Heart right ventricle (tissue), 16 donors: ENCODE data around the gene NHP2. TPM values are rescaled to one million over a fixed set of nuclear protein-coding genes. Genes with fewer than 3 reads are reported as not detected.

ENCODE experiments used
- ATAC-seq, 8 donors: fragments of 200-7000 bp; cut with Tn5 transposase; one replicate each; pipeline ENCODE4 v1.9.1; 2020; ENCODE audit warnings: mild to moderate bottlenecking in 8 of 8, moderate library complexity in 8 of 8, moderate number of reproducible peaks in 1 of 8
- DNase-seq, 2 donors: peaks; one replicate each; pipeline ENCODE4 v3.0.0-alpha.2; 2020
- H3K27ac ChIP-seq, 10 donors: fragments of 200-600 bp; sonication (generic) in 2 of 10; one replicate each; pipeline versions ENCODE4 v1.5.0 to v1.8.0; 2020 to 2022; ENCODE audit warnings: mild to moderate bottlenecking in 3 of 10
- H3K27me3 ChIP-seq, 7 donors: fragments of 200-600 bp; one replicate each; pipeline ENCODE4 v1.8.0; 2021 to 2022; ENCODE audit warnings: mild to moderate bottlenecking in 2 of 7
- H3K36me3 ChIP-seq, 9 donors: fragments of 200-600 bp; sonication (generic) in 1 of 9; one replicate each; pipeline versions ENCODE4 v1.5.0 to v1.8.0; 2020 to 2022; ENCODE audit warnings: mild to moderate bottlenecking in 2 of 9
- H3K4me1 ChIP-seq, 9 donors: fragments of 200-600 bp; sonication (generic) in 1 of 9; one replicate each; pipeline versions ENCODE4 v1.5.0 to v1.8.0; 2020 to 2022; ENCODE audit warnings: mild to moderate bottlenecking in 4 of 9
- H3K4me3 ChIP-seq, 10 donors: fragments of 200-600 bp; sonication (generic) in 2 of 10; one replicate each; pipeline versions ENCODE4 v1.5.0 to v1.8.0; 2020 to 2022; ENCODE audit warnings: mild to moderate bottlenecking in 7 of 10, moderate library complexity in 2 of 10
- H3K9me3 ChIP-seq, 11 donors: fragments of 200-600 bp in 10 of 11; sonication (generic) in 2 of 11; one replicate each; pipeline versions ENCODE4 v1.5.0 to v1.8.0; 2013 to 2022; ENCODE audit warnings: mild to moderate bottlenecking in 2 of 11, control low read depth in 1 of 11, moderate library complexity in 1 of 11
- CTCF ChIP-seq, 9 donors: fragments of 200-600 bp; sonication (generic) in 2 of 9; IDR thresholded peaks; one replicate each; pipeline versions ENCODE4 v1.5.0 to v1.8.0; 2021 to 2022; ENCODE audit warnings: antibody characterized with exemption in 9 of 9, mild to moderate bottlenecking in 5 of 9, moderate library complexity in 1 of 9
- WGBS, 2 donors: extraction: QIAGEN DNeasy Blood & Tissue Kit; methylation state at CpG; one replicate each; pipeline ENCODE4 v1.1.7; 2013; ENCODE audit warnings: inconsistent platforms in 1 of 2; 5-methylcytosine and 5-hydroxymethylcytosine counted together
- intact Hi-C, 10 donors: fragments of 100-400 bp; cut with DNase I; formaldehyde crosslinking; loops; one replicate each; pipeline versions ENCODE4 v1.11.1 to v1.14.2; 2022
- polyA plus RNA-seq, 2 donors: library from polyadenylated mRNA; stranded (reverse); fragments of 200-250 nt; gene quantifications; one replicate each; pipeline ENCODE4 v1.2.3, GENCODE V29; 2013
- total RNA-seq, 10 donors: library from RNA; stranded (reverse); fragmentation: NEBNext Ultra II Directional in 3 of 10; extraction: Animal tissue kit (Norgen Biotek cat#: 25700) in 3 of 10; gene quantifications; one replicate each; pipeline versions ENCODE4 v1.2.1 to v1.2.4, GENCODE V29; 2021 to 2023
- donor health status: Arrhythmogenic right ventricular cardiomyopathy.
- donor health status: ischemic (EF 13 %, LVEDD 7.1; RV severe dilation, severe dysfunction).
- donor health status: healthy with polysubstance abuse.
- donor health status: DM: no; HTN: yes; CAD: no.
- donor health status: DM: no; HTN: no; CAD: no.
- donor health status: ischemic (EF 25% LVEDD 6.9; RV normal size, moderate dysfunction).
- donor health status: ischemic (EF 25% LVEDD 5.7; RV mildly dilated, moderate dysfunction).
- donor health status: healthy.
- donor health status: DM: yes; HTN: yes; CAD: no.
- donor health status: Ischemic cardiomyopathy.
- donor health status: ischemic (EF 35%, LVEDD 5.7; RV mildly dilated, moderate dysfunction).
- donor health status: nonischemic (EF 11% LVEDD 7.7; RV severe dilation, severe dysfunction).
- donor health status: DM: yes; HTN: yes; CAD: no.
- donor health status: PGD.
- donor health status: ischemic (EF 29% LVEDD 5.4; RV normal size, mild dysfunction).
- donor health status: nonischemic (EF 23%, LVEDD 6.1; RV moderate dilation, normal function).

NHP2 gene
- total and polyA plus RNA-seq, 12 donors: 59.8 to 272 (median 74.5) TPM

- ATAC-seq (no peak), DNase-seq (no peak)
- no peak for TF ChIP-seq CTCF (IDR thresholded peaks at IDR 0.05)
- intact Hi-C loops: no loop called here
- Histone ChIP-seq H3K4me1 (peaks cover 0 to 61% (median 39%) of the 10 kb centered on the region in 9 donors), H3K36me3 (peaks cover 0 to 9% (median 0%) of the 10 kb centered on the region in 9 donors), H3K4me3 (no peak overlapping the region), H3K27me3 (peaks cover 0 to 7% (median 0%) of the 10 kb centered on the region in 7 donors), H3K27ac (peak overlapping the region in 1 of 10 donors; percentile 29), H3K9me3 (no peaks in the 10 kb centered on the region)
- WGBS, 2 donors: 90 to 93% methylated on average over 13 of the region's 13 CpGs
Measured at GRCh38 chr5:178123094-178123965, 30.4 kb downstream of the NHP2 start.

DNA sequence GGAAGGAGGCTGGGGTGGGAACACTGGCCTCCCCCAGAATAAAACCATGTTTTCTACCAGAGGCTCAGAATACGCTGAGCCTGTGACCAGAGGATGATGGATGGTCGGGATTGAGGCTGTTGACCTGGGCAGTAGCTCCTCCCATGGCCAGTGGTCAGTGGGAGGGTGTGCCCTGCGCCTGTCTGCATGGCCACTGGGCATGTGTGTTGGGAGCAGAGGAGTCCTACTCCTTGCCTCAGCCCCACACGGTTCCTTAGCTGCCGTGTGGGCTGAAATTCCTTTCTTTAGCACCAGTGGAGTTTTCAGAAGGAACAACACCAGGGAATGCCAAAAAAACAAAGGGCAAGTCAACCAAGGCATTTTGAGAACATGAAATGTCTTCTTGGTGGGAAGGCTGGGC lies 31.3 kb downstream of the NHP2 start:
- no peak for TF ChIP-seq CTCF (IDR thresholded peaks at IDR 0.05)
- 81 to 82% methylated on average over 5 of the region's 5 CpGs for WGBS, 2 donors
- H3K4me3 ChIP-seq: peak overlapping the region in 1 of 10 donors; percentile 46
- H3K36me3 ChIP-seq: peaks cover 0 to 9% (median 0%) of the 10 kb centered on the region in 9 donors
- H3K27me3 ChIP-seq: peaks cover 0 to 9% (median 0%) of the 10 kb centered on the region in 7 donors
- ATAC-seq: no peak
- peak overlapping the region in 2 of 10 donors; percentile 44 to 49 for H3K27ac ChIP-seq
- no peak for DNase-seq
- peaks cover 0 to 69% (median 46%) of the 10 kb centered on the region in 9 donors for H3K4me1 ChIP-seq
- H3K9me3 ChIP-seq: no peaks in the 10 kb centered on the region
- intact Hi-C loops: no loop called here

DNA sequence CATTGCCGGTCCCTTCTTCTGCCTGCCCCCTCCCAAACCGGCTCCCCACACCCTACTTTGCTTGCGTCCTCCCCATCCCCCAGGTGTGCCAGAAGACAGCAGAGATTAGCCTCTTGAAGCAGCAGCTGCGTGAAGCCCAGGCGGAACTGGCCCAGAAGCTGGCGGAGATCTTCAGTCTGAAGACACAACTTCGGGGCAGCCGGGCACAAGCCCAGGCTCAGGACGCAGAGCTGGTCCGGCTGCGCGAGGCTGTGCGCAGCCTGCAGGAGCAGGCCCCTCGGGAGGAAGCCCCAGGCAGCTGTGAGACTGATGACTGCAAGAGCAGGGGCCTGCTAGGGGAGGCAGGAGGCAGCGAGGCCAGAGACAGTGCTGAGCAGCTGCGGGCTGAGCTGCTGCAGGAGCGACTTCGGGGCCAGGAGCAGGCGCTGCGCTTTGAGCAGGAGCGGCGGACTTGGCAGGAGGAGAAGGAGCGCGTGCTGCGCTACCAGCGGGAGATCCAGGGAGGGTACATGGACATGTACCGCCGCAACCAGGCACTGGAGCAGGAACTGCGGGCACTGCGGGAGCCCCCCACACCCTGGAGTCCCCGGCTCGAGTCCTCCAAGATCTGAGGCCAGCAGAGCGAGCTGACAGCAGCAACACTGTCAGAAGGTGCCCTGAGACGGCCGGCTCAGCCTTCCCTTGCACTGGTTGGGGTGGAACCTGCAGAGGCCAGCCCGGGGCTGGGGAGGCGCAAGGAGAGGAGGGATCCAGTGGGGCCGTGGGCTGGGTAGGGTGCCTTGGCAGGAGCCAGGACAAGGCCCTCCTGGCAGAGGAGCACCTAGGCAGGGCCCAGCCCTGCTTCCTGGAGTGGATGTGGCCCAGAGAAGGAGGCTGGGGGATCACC lies 32.1 kb downstream of the NHP2 start:
- intact Hi-C loops: no loop called here
- WGBS, 2 donors: 64 to 71% methylated on average over 38 of the region's 38 CpGs
- H3K4me1 ChIP-seq: peaks cover 3 to 69% (median 51%) of the 10 kb centered on the region in 9 donors

More for the DNA sequence above, 32.1 kb downstream of the NHP2 start:
- peak overlapping the region in 9 of 10 donors; percentile 7 to 46 (median 25) for H3K4me3 ChIP-seq
- no peaks in the 10 kb centered on the region for H3K9me3 ChIP-seq
- H3K36me3 ChIP-seq: peaks cover 0 to 9% (median 0%) of the 10 kb centered on the region in 9 donors
- TF ChIP-seq CTCF (IDR thresholded peaks at IDR 0.05): no peak
- peak overlapping the region in 6 of 10 donors; percentile 34 to 83 (median 42) for H3K27ac ChIP-seq
- ATAC-seq (peak in 7 of 8 donors; percentile 25 to 78 (median 48)), DNase-seq (peak in 1 of 2 donors; percentile 36)
- peaks cover 0 to 16% (median 7%) of the 10 kb centered on the region in 7 donors for H3K27me3 ChIP-seq
